CD4-positive, alpha-beta T cell treated with Interleukin-4 for 4 hours (primary cell): ENCODE measurements around the gene CFAP107.
"Not testable (repeated sequence)": the region's sequence is repeated elsewhere in the genome, so short reads cannot be mapped to it uniquely, and the experiment has no call there.

Experiments
- DNase-seq: peaks from one replicate; pipeline ENCODE4 v3.0.0-alpha.2; 2020

The CFAP107 gene

DNA sequence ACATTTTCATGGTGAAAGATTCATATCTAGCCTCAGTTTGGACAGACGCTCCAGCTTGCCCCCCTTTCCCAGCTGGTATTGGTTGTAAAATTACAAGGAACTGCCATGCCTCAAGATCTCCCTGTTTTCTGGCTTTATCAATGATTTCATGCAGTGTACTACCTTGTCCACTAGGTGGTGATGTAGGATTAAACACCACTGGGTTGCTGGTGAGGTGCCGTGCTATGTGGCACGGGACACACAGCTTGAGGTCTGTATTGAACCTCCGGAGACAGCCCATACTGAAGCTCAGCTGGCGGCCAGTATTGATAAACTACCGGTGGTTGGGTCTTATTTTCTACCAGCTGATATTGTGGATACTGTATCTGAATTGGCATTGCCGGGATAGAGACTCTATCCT lies 37.8 kb downstream of the CFAP107 start:
- DNase-seq: not testable (repeated sequence)

DNA sequence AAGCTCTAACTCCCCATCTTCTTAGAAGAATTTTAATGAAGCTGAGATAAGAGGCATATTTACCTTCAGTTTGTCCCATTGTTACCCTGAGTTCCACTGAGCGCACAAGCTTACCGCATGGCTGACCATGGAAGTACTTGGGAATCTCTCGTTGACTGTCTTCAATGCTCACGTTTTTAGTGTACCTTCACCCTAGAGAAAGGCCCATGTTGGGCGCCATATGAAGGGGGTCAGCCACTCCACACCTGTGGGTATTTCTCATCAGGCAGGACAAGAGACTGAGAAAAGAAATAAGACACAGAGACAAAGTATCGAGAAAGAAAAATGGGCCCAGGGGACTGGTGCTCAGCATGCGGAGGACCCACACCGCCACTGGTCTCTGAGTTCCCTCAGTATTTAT lies 38.7 kb downstream of the CFAP107 start:
- not testable (repeated sequence) for DNase-seq

DNA sequence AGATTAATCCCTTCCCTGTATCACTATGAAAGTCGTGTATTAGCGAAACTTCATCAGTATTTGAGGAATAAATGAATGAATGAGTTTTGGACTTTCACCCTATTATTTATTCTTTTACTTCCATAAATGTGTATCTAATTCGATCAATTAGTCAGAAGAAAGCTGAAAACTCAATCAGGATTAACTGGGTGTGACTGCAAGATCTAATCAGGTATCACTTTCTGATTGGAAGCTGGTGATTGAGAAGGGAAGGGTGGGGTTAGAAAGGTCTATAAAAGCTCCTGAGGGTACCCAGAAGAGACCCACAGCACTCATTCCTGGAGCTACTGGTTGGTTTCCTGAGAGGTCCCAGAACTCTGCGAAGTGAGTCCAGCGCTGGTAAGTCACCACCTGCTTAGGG lies 45.1 kb downstream of the CFAP107 start, which contains the start of gene PRAMEF1:
TSS of gene PRAMEF1 (plus strand) at position 301 of the 400 bp plus-strand sequence. CDS start 1,831 bp downstream, outside the sequence.
- DNase-seq: not testable (repeated sequence)

DNA sequence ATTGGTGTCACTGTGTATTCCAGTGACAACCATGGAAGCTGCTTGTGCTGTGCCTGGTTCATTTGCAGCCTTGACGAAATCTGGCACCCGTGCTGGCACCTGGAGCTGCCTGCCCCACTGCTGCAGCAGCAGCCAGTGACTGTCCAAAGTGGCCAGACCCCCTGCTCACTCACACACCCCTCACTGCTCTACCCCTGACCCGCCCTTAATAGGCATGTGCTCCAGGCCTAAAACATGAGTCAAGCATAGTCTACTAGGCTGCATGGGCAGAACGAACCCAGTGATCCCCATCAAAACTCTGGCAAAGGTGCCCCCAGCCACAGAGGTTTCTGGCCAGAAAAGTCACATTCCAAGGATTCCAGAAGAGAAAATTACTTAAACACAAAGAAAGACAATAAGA lies 52.9 kb downstream of the CFAP107 start:
- DNase-seq: no peak

DNA sequence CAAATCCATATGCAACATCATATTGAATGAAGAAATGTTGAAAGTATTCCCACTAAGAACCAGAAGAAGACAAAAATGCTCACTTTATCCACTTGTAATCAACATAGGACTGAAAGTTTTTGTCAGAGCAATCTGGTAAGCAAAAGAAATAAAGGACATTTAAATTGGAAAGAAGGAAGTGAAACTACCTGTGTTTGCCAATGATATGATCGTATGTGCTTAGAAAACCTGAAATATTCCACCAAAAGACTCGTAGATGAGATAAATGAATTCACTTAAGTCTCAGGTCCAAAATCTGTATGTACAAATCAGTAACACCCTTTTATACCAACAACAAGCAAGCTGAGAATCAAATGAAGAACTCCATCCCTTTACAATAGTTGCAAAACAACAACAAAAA lies 53.7 kb downstream of the CFAP107 start:
- no peak for DNase-seq

DNA sequence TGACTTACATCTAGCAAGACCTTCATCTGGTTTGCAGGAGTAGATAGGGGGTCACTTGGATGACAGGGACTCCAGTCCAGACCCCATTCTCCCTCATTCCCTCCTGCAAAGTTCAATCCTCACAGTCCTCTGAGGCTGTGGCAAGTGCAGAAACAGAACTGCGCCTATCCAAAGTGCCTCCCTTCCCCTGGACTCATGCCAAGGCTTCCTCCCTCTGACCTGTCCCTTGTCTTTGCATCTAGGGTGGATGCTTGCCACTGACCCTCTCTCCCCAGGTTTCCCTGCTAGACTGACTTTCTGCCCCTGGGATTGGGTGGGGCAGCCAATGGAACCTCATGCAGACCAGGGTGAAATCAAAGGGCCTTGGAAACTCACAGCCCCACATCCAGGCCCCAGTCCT lies 63.9 kb downstream of the CFAP107 start:
- DNase-seq: no peak

DNA sequence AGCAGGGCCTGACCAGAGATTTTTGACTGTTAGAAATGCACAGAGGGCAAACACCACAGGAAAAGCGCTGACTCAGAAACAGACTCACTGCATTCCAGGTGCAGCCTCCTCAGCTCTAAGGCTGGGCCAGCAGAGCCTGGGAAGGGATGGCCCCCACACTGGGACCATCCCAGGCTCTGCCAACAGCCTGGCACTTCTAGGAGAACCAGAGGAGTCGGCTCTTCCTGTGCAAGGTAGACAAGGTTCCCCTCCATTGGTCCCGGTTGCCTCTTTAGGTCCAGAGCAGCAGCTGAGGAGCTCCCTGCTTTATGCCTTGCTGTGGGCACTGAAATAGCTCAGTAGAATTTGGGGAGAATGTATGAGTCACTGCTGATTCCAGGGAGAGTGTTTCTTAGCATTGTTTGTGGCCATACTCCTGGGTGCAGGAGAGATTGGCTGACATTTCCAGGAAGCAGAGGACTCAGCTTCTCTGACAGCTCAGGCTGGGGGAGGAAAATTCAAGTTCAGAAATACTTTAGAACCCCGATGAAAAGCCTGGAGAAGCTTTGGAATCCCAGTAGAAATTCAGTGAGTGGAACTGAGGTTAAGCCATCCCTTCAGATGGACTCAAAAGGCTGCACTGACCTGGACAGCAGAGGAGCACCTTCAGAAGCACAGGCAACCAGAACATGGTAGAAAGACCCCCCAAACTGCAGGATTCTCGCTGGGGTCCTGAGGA lies 64.8 kb downstream of the CFAP107 start:
- no peak for DNase-seq

DNA sequence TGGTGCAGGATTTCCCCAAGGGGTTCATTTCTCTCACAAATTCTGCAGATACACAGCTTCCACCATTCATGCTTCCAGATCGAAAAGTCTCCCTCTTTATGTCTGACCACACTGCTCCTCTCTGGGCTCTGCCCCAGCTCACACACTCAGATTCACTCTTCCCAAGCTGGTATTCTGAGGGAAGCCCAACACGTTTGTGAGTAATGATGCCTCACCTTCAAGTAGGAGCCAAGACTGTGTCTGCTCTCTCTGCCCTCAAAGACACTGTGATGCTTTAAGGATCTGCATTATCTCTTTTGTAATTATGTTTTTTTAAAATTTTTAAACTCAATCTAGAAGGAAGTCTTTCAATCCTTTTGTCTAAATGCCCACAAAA lies 65.4 kb downstream of the CFAP107 start:
- no peak for DNase-seq
